WTC11 (cell line): Measurements from ENCODE around the gene ATP7A. TPM values are rescaled to one million over a fixed set of nuclear protein-coding genes. Genes with fewer than 3 reads are reported as not detected.

Source experiments
- ATAC-seq: fragments of 200-7000 bp; cut with Tn5 transposase; 2 replicates; pipeline ENCODE4 v1.10.0; 2021; ENCODE audit warnings: mild to moderate bottlenecking, moderate library complexity
- CTCF ChIA-PET: fragments of 300-600 bp; sonication (Branson Sonifier 250); formaldehyde crosslinking; loops from one replicate; lab custom pipeline; 2021; ENCODE audit warnings: antibody characterized with exemption; lab: Charles Lee
- POLR2A ChIA-PET: fragments of 350-600 bp; sonication (Branson Sonifier 250); formaldehyde crosslinking; loops from one replicate; lab custom pipeline; 2021; ENCODE audit warnings: antibody characterized with exemption; lab: Charles Lee
- DNase-seq: peaks from one replicate; pipeline ENCODE4 v3.0.0; 2021; ENCODE audit warnings: low spot score
- H3K27ac Mint-ChIP-seq: 2 replicates; pipeline ENCODE4 v1.8.0; 2021; ENCODE audit warnings: mixed read lengths
- H3K27me3 Mint-ChIP-seq: 2 replicates; pipeline ENCODE4 v1.8.0; 2021; ENCODE audit warnings: low read depth, mild to moderate bottlenecking, moderate library complexity, mixed read lengths
- H3K36me3 Mint-ChIP-seq: 2 replicates; pipeline ENCODE4 v1.8.0; 2021; ENCODE audit warnings: mixed read lengths
- H3K4me1 Mint-ChIP-seq: 2 replicates; pipeline ENCODE4 v1.8.0; 2022; ENCODE audit warnings: mixed read lengths
- H3K4me3 Mint-ChIP-seq: 2 replicates; pipeline ENCODE4 v1.8.0; 2021; ENCODE audit warnings: mild to moderate bottlenecking, moderate library complexity, mixed read lengths
- H3K9me3 Mint-ChIP-seq: 2 replicates; pipeline ENCODE4 v1.8.0; 2021; ENCODE audit warnings: mixed read lengths
- AR ChIP-seq: fragments of 250-450 bp; sonication (Bioruptor Pico); IDR thresholded peaks from 2 replicates; pipeline ENCODE4 v1.9.0; 2021; ENCODE audit warnings: mild to moderate bottlenecking
- CBFB ChIP-seq: sonication (generic); formaldehyde crosslinking; IDR thresholded peaks from 2 replicates; pipeline ENCODE4 v1.8.1; 2022; ENCODE audit warnings: mild to moderate bottlenecking, low read depth, missing genetic modification reagents
- E2F5 ChIP-seq: sonication (generic); formaldehyde crosslinking; IDR thresholded peaks from 2 replicates; pipeline ENCODE4 v1.8.1; 2022; ENCODE audit warnings: mild to moderate bottlenecking, moderate library complexity, missing genetic modification reagents
- FOXJ3 ChIP-seq: sonication (generic); formaldehyde crosslinking; IDR thresholded peaks from 2 replicates; pipeline ENCODE4 v1.9.0; 2021; ENCODE audit warnings: missing genetic modification reagents, mild to moderate bottlenecking, borderline replicate concordance
- HMGA2 ChIP-seq: fragments of 250-450 bp; sonication (Bioruptor Pico); IDR thresholded peaks from 2 replicates; pipeline ENCODE4 v1.4.0; 2021; ENCODE audit warnings: mild to moderate bottlenecking, moderate library complexity
- JUN ChIP-seq: sonication (generic); formaldehyde crosslinking; IDR thresholded peaks from 2 replicates; pipeline ENCODE4 v1.8.0; 2023; ENCODE audit warnings: mild to moderate bottlenecking, missing genetic modification reagents
- NR2C2 ChIP-seq: sonication (generic); formaldehyde crosslinking; IDR thresholded peaks from 2 replicates; pipeline ENCODE4 v1.8.0; 2022; ENCODE audit warnings: mild to moderate bottlenecking, missing genetic modification reagents
- RORB ChIP-seq: fragments of 250-450 bp; sonication (Bioruptor Pico); IDR thresholded peaks from 2 replicates; pipeline ENCODE4 v1.9.0; 2021; ENCODE audit warnings: mild to moderate bottlenecking
- SOX15 ChIP-seq: fragments of 250-450 bp; sonication (Bioruptor Pico); IDR thresholded peaks from 2 replicates; pipeline ENCODE4 v1.9.0; 2021; ENCODE audit warnings: mild to moderate bottlenecking
- ZNF317 ChIP-seq: sonication (generic); formaldehyde crosslinking; IDR thresholded peaks from 2 replicates; pipeline ENCODE4 v1.8.1; 2023; ENCODE audit warnings: low read depth, mild to moderate bottlenecking, moderate library complexity, missing genetic modification reagents, borderline replicate concordance
- ZNF425 ChIP-seq: fragments of 250-450 bp; sonication (Bioruptor Pico); conservative IDR thresholded peaks from 2 replicates; pipeline ENCODE4 v1.9.0; 2021; ENCODE audit warnings: mild to moderate bottlenecking
- total RNA-seq: library from RNA; stranded (reverse); gene quantifications from 3 replicates; pipeline ENCODE4 v1.2.3, GENCODE V29; 2021
- TF ChIP-seq, protein P1 (sequence below): sonication (generic); formaldehyde crosslinking; conservative IDR thresholded peaks from 2 replicates; pipeline ENCODE4 v1.8.1; 2023; ENCODE audit warnings: mild to moderate bottlenecking, low read depth, missing genetic modification reagents, moderate library complexity
- TF ChIP-seq, protein P2 (sequence below): sonication (generic); formaldehyde crosslinking; IDR thresholded peaks from 2 replicates; pipeline ENCODE4 v1.8.1; 2022; ENCODE audit warnings: missing genetic modification reagents, borderline replicate concordance
- TF ChIP-seq, protein P3 (sequence below): sonication (generic); formaldehyde crosslinking; conservative IDR thresholded peaks from 2 replicates; pipeline ENCODE4 v1.8.1; 2022; ENCODE audit warnings: mild to moderate bottlenecking, missing genetic modification reagents
- TF ChIP-seq, protein P4 (sequence below): fragments of 250-450 bp; sonication (Bioruptor Pico); IDR thresholded peaks from 2 replicates; pipeline ENCODE4 v1.9.0; 2021; ENCODE audit warnings: mild to moderate bottlenecking
- TF ChIP-seq, protein P5 (sequence below): sonication (generic); formaldehyde crosslinking; IDR thresholded peaks from 2 replicates; pipeline ENCODE4 v1.8.0; 2023; ENCODE audit warnings: mild to moderate bottlenecking, missing genetic modification reagents

ATP7A gene
- total RNA-seq, 1 experiment from 2014 or later, result 2.8 TPM

DNA sequence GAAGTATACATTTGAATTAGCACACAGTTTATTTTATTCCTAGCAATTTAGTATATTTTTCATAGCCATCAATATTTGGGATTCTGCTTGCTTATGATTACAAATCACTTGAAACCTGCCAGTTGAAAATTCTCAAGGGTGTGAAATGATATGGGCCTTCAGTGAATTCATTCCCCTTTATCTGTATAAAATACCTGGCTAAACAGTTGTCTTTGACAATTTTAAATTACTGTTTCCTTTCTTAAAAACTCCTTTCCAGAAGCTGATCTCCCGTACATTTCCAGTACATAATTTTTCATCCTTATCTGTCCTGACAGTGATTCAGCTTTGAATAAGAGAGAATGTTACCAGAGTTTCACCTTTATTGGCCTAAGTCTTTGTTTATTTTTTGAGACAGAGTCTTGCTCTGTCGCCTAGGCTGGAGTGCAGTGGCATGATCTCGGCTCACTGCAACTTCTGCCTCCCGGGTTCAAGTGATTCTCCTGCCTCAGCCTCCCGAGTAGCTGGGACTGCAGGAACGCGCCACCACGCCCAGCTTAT, 13.9 kb downstream of the ATP7A start:
- TF ChIP-seq CBFB (CRISPR knock-in tag), result no peak
- TF ChIP-seq, protein P1, sequence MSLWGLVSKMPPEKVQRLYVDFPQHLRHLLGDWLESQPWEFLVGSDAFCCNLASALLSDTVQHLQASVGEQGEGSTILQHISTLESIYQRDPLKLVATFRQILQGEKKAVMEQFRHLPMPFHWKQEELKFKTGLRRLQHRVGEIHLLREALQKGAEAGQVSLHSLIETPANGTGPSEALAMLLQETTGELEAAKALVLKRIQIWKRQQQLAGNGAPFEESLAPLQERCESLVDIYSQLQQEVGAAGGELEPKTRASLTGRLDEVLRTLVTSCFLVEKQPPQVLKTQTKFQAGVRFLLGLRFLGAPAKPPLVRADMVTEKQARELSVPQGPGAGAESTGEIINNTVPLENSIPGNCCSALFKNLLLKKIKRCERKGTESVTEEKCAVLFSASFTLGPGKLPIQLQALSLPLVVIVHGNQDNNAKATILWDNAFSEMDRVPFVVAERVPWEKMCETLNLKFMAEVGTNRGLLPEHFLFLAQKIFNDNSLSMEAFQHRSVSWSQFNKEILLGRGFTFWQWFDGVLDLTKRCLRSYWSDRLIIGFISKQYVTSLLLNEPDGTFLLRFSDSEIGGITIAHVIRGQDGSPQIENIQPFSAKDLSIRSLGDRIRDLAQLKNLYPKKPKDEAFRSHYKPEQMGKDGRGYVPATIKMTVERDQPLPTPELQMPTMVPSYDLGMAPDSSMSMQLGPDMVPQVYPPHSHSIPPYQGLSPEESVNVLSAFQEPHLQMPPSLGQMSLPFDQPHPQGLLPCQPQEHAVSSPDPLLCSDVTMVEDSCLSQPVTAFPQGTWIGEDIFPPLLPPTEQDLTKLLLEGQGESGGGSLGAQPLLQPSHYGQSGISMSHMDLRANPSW, result no peak
- TF ChIP-seq, protein P2, sequence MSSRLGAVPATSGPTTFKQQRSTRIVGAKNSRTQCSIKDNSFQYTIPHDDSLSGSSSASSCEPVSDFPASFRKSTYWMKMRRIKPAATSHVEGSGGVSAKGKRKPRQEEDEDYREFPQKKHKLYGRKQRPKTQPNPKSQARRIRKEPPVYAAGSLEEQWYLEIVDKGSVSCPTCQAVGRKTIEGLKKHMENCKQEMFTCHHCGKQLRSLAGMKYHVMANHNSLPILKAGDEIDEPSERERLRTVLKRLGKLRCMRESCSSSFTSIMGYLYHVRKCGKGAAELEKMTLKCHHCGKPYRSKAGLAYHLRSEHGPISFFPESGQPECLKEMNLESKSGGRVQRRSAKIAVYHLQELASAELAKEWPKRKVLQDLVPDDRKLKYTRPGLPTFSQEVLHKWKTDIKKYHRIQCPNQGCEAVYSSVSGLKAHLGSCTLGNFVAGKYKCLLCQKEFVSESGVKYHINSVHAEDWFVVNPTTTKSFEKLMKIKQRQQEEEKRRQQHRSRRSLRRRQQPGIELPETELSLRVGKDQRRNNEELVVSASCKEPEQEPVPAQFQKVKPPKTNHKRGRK (CRISPR knock-in tag), result no peak
- no peak for TF ChIP-seq RORB (CRISPR knock-in tag)
- TF ChIP-seq, protein P3, sequence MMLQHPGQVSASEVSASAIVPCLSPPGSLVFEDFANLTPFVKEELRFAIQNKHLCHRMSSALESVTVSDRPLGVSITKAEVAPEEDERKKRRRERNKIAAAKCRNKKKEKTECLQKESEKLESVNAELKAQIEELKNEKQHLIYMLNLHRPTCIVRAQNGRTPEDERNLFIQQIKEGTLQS (CRISPR knock-in tag), result no peak
- TF ChIP-seq SOX15, result no peak
- TF ChIP-seq, protein P4, sequence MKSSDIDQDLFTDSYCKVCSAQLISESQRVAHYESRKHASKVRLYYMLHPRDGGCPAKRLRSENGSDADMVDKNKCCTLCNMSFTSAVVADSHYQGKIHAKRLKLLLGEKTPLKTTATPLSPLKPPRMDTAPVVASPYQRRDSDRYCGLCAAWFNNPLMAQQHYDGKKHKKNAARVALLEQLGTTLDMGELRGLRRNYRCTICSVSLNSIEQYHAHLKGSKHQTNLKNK (CRISPR knock-in tag), result no peak
- no peak for TF ChIP-seq E2F5 (CRISPR knock-in tag)
- TF ChIP-seq, protein P5, sequence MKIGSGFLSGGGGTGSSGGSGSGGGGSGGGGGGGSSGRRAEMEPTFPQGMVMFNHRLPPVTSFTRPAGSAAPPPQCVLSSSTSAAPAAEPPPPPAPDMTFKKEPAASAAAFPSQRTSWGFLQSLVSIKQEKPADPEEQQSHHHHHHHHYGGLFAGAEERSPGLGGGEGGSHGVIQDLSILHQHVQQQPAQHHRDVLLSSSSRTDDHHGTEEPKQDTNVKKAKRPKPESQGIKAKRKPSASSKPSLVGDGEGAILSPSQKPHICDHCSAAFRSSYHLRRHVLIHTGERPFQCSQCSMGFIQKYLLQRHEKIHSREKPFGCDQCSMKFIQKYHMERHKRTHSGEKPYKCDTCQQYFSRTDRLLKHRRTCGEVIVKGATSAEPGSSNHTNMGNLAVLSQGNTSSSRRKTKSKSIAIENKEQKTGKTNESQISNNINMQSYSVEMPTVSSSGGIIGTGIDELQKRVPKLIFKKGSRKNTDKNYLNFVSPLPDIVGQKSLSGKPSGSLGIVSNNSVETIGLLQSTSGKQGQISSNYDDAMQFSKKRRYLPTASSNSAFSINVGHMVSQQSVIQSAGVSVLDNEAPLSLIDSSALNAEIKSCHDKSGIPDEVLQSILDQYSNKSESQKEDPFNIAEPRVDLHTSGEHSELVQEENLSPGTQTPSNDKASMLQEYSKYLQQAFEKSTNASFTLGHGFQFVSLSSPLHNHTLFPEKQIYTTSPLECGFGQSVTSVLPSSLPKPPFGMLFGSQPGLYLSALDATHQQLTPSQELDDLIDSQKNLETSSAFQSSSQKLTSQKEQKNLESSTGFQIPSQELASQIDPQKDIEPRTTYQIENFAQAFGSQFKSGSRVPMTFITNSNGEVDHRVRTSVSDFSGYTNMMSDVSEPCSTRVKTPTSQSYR (CRISPR knock-in tag), result no peak
- TF ChIP-seq NR2C2 (CRISPR knock-in tag), result no peak
- no peak for TF ChIP-seq AR (CRISPR knock-in tag)
- TF ChIP-seq HMGA2, result no peak
- CTCF ChIA-PET, result no interaction called here
- H3K27ac Mint-ChIP-seq, result no peak overlapping the region

DNA sequence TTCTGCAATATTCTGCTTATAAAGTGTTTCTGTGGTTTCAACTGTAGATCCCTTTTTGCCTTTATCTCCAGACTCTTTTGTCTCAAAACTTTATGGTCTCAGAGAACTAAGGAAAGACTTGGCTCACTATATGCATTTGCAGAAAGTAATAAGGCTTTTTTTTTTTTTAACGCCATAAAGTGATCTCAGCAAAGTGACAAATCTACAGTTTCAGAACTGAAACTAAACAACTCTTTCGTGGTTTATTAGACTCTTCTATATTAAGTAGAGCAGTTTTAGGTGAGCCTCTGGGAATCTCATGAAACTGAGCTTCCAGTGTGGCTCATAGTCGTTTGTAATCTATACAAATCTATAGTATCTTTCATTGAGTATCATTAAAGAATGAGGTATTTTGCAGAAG, 15.3 kb downstream of the ATP7A start:
- Mint-ChIP-seq H3K36me3 (no peaks in the 10 kb centered on the region), H3K27ac (no peak overlapping the region), H3K9me3 (peaks cover 4% of the 10 kb centered on the region; the same call in 1 of the 2 replicates), H3K27me3 (no peaks in the 10 kb centered on the region), H3K4me3 (no peak overlapping the region), H3K4me1 (no peaks in the 10 kb centered on the region)
- POLR2A ChIA-PET, result no interaction called here
- CTCF ChIA-PET, result interaction anchor here (0.6 kb wide), 1 partner anchor 10 kb away, joined by 5 read pairs; no protein-coding TSS in a partner anchor
- no peak for ATAC-seq
- no peak for DNase-seq
- TF ChIP-seq FOXJ3 (CRISPR knock-in tag), result no peak
- TF ChIP-seq, protein P1, result no peak
- no peak for TF ChIP-seq ZNF425 (CRISPR knock-in tag)
- no peak for TF ChIP-seq JUN
- TF ChIP-seq SOX15, result no peak
- TF ChIP-seq ZNF317 (CRISPR knock-in tag), result no peak

More for the DNA sequence above, 13.9 kb downstream of the ATP7A start:
- Mint-ChIP-seq H3K36me3 (no peaks in the 10 kb centered on the region), H3K4me1 (no peaks in the 10 kb centered on the region), H3K9me3 (peaks cover 4% of the 10 kb centered on the region; the same call in 1 of the 2 replicates), H3K4me3 (no peak overlapping the region), H3K27me3 (no peaks in the 10 kb centered on the region)
- POLR2A ChIA-PET, result no interaction called here
- ATAC-seq (no peak), DNase-seq (no peak)
